IMR-90 (cell line): ENCODE results near the gene SMIM14. TPM values are rescaled to one million over a fixed set of nuclear protein-coding genes. Genes with fewer than 3 reads are reported as not detected.
"Not testable (repeated sequence)": the region's sequence is repeated elsewhere in the genome, so short reads cannot be mapped to it uniquely, and the experiment has no call there.

Source experiments
- ATAC-seq: fragments of 200-7000 bp; cut with Tn5 transposase; 2 replicates; pipeline ENCODE4 v1.9.1; 2020; ENCODE audit warnings: low read depth, mild to moderate bottlenecking, moderate library complexity
- BruUV-seq: library from RNA; stranded (reverse); fragments of 400-500 nt; replicated peaks from 2 replicates; lab custom pipeline; 2021; lab: Mats Ljungman, UMichigan
- CTCF ChIA-PET: fragments of 300-600 bp; formaldehyde crosslinking; extraction: SDS; loops from one replicate; lab custom pipeline; 2021; ENCODE audit warnings: antibody characterized with exemption; lab: Yijun Ruan, JAX
- POLR2A ChIA-PET: fragments of 300-600 bp; sonication (Branson Sonifier 250); formaldehyde crosslinking; loops from one replicate; lab custom pipeline; 2022; ENCODE audit warnings: antibody characterized with exemption; ENCODE audit not compliant: unreplicated experiment; lab: Charles Lee
- DNase-seq: peaks from one replicate; pipeline ENCODE4 v3.0.0; 2013
- H2AFZ ChIP-seq: replicated peaks from 2 replicates; pipeline ENCODE3; 2013; ENCODE audit warnings: low read length, mild to moderate bottlenecking; ENCODE audit not compliant: poor library complexity
- H2AK5ac ChIP-seq: 2 replicates; pipeline ENCODE4 v1.6.1; 2013; ENCODE audit warnings: low read depth, low read length, inconsistent platforms
- H2AK9ac ChIP-seq: replicated peaks from 2 replicates; pipeline ENCODE3; 2013; ENCODE audit warnings: mild to moderate bottlenecking, low read depth, low read length, moderate library complexity; ENCODE audit not compliant: poor library complexity
- H2BK120ac ChIP-seq: 2 replicates; pipeline ENCODE4 v1.6.1; 2013; ENCODE audit warnings: low read depth, low read length, inconsistent platforms
- H2BK15ac ChIP-seq: 3 replicates; pipeline ENCODE4 v1.6.1; 2013; ENCODE audit warnings: low read depth, low read length, inconsistent platforms
- H2BK20ac ChIP-seq: 2 replicates; pipeline ENCODE4 v1.6.1; 2013; ENCODE audit warnings: low read depth, mild to moderate bottlenecking, inconsistent platforms, low read length, moderate library complexity
- H2BK5ac ChIP-seq: 2 replicates; pipeline ENCODE4 v1.6.1; 2013; ENCODE audit warnings: mild to moderate bottlenecking, low read depth, low read length, inconsistent platforms; ENCODE audit not compliant: poor library complexity, severe bottlenecking
- H3K14ac ChIP-seq: replicated peaks from 2 replicates; pipeline ENCODE4 v1.6.1; 2013; ENCODE audit warnings: low read depth, low read length, inconsistent platforms
- H3K18ac ChIP-seq: 2 replicates; pipeline ENCODE4 v1.6.1; 2013; ENCODE audit warnings: low read depth, low read length, control low read depth
- H3K23ac ChIP-seq: 2 replicates; pipeline ENCODE4 v1.6.1; 2013; ENCODE audit warnings: low read depth, low read length, inconsistent platforms
- H3K27ac ChIP-seq: 2 replicates; pipeline ENCODE4 v1.5.1; 2013; ENCODE audit warnings: mild to moderate bottlenecking, control low read depth, low read length; ENCODE audit not compliant: insufficient read depth
- H3K27me3 ChIP-seq: 2 replicates; pipeline ENCODE4 v1.6.1; 2013; ENCODE audit warnings: low read length; ENCODE audit not compliant: control insufficient read depth, insufficient read depth
- H3K36me3 ChIP-seq: 2 replicates; pipeline ENCODE4 v1.6.1; 2013; ENCODE audit warnings: low read length, mixed read lengths; ENCODE audit not compliant: control insufficient read depth, insufficient read depth
- H3K4ac ChIP-seq: 2 replicates; pipeline ENCODE4 v1.6.1; 2013; ENCODE audit warnings: low read depth, low read length, inconsistent platforms
- H3K4me1 ChIP-seq: 2 replicates; pipeline ENCODE4 v1.6.1; 2013; ENCODE audit warnings: low read length, mixed read lengths; ENCODE audit not compliant: control insufficient read depth, insufficient read depth
- H3K4me2 ChIP-seq: 2 replicates; pipeline ENCODE4 v1.6.1; 2013; ENCODE audit warnings: low read depth, mild to moderate bottlenecking, control low read depth, low read length, moderate library complexity
- H3K4me3 ChIP-seq: 2 replicates; pipeline ENCODE4 v1.5.1; 2013; ENCODE audit warnings: low read depth, mild to moderate bottlenecking, control low read depth, low read length, moderate library complexity; ENCODE audit not compliant: insufficient read depth
- H3K56ac ChIP-seq: 2 replicates; pipeline ENCODE4 v1.6.1; 2013; ENCODE audit warnings: low read length, inconsistent platforms; ENCODE audit not compliant: insufficient read depth; ENCODE audit errors: extremely low read depth
- H3K79me1 ChIP-seq, 2 experiments: 2 replicates each; pipeline ENCODE4 v1.6.1; 2013; ENCODE audit warnings: low read length in 2 of 2, inconsistent platforms in 1 of 2, low read depth in 1 of 2
- H3K9ac ChIP-seq: 2 replicates; pipeline ENCODE4 v1.6.1; 2013; ENCODE audit warnings: low read depth, low read length, control low read depth
- H3K9me1 ChIP-seq: 2 replicates; pipeline ENCODE4 v1.6.1; 2013; ENCODE audit warnings: low read length, inconsistent platforms; ENCODE audit not compliant: insufficient read depth
- H3K9me3 ChIP-seq: 2 replicates; pipeline ENCODE4 v1.6.1; 2013; ENCODE audit warnings: low read length; ENCODE audit not compliant: control insufficient read depth, insufficient read depth
- H4K20me1 ChIP-seq: 2 replicates; pipeline ENCODE4 v1.6.1; 2013; ENCODE audit warnings: low read length, inconsistent platforms; ENCODE audit not compliant: insufficient read depth
- H4K5ac ChIP-seq: 2 replicates; pipeline ENCODE4 v1.6.1; 2013; ENCODE audit warnings: mild to moderate bottlenecking, low read depth, low read length, control low read depth
- H4K8ac ChIP-seq, 2 experiments: 2 replicates each; pipeline ENCODE4 v1.6.1; 2013; ENCODE audit warnings: low read depth in 2 of 2, low read length in 2 of 2, control low read depth in 1 of 2, inconsistent platforms in 1 of 2
- H4K91ac ChIP-seq: 2 replicates; pipeline ENCODE4 v1.6.1; 2013; ENCODE audit warnings: low read depth, low read length, inconsistent platforms; ENCODE audit not compliant: insufficient read depth
- FOS ChIP-seq: fragments of 150-350 bp; IDR thresholded peaks from 2 replicates; pipeline ENCODE4 v1.6.1; 2016; ENCODE audit warnings: low read depth, low read length
- MAFK ChIP-seq: IDR thresholded peaks from 2 replicates; pipeline ENCODE4 v1.6.1; 2012; ENCODE audit warnings: low read depth, low read length, improper control_type of control experiment
- RCOR1 ChIP-seq: IDR thresholded peaks from 2 replicates; pipeline ENCODE4 v1.6.1; 2012; ENCODE audit warnings: mild to moderate bottlenecking, low read length, improper control_type of control experiment; ENCODE audit not compliant: insufficient replicate concordance
- WGBS, 2 experiments: methylation state at CpG; one replicate each; pipeline versions ENCODE4 v1.1.5 to v1.1.7; 2013; ENCODE audit warnings: missing lambda C conversion rate in 2 of 2; ENCODE audit not compliant: insufficient read length in 1 of 2; ENCODE audit errors: extremely low coverage in 2 of 2; 5-methylcytosine and 5-hydroxymethylcytosine counted together
- dilution Hi-C: fragments of 300-500 bp; cut with HindIII; formaldehyde crosslinking; loops from one replicate; pipeline ENCODE4 v1.14.3; 2018; ENCODE audit warnings: low sequenced_read_pairs; ENCODE audit not compliant: unreplicated experiment
- in situ Hi-C: fragments of 300-500 bp; cut with MboI; formaldehyde crosslinking; loops from 3 replicates; pipeline ENCODE4 v1.14.3; 2019; ENCODE audit warnings: low sequenced_read_pairs, inconsistent platforms, mixed read lengths
- intact Hi-C: fragments of 100-400 bp; cut with micrococcal nuclease; formaldehyde crosslinking; loops from 2 replicates; pipeline ENCODE4 v1.10.0; 2022
- polyA plus RNA-seq, 3 experiments: library from polyadenylated mRNA; depleted of rRNA; stranded (reverse); fragments of >200 nt; gene quantifications; 2 replicates each; pipeline ENCODE4 v1.2.3, GENCODE V29; 2012; ENCODE audit warnings: low replicate concordance in 1 of 3
- total RNA-seq: library from RNA; depleted of rRNA; stranded (reverse); fragments of >200 nt; gene quantifications from 2 replicates; pipeline ENCODE4 v1.2.3, GENCODE V29; 2012
- TF ChIP-seq, protein P1 (sequence below): fragments of 150-350 bp; IDR thresholded peaks from 2 replicates; pipeline ENCODE4 v1.6.1; 2017; ENCODE audit warnings: mild to moderate bottlenecking, antibody characterized with exemption, low read length, low read depth

The SMIM14 gene
- total and polyA plus RNA-seq, 2 of the 4 experiments (the other 2 are of a cell fraction) = 15.6 to 20.9 TPM

DNA sequence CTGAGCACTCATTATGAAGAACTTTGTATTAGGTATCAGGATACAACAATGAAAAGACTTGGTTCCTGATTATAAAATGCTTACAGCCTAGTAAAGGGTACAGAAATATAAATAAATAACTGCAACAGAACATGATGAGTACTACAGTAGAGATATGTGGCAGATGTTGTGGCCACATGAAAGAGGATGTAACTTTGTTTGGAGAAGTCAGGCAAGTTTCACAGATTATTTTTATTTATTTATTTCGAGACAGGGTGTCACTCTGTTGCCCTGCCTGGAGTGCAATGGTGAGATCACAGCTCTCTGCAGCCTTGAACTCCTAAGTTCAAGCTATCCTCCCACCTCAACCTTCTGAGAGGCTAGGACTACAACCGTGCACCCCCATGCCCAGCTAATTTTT is 43.5 kb upstream of the SMIM14 start:
- TF ChIP-seq RCOR1 = no peak
- TF ChIP-seq MAFK = no peak
- TF ChIP-seq FOS = no peak
- TF ChIP-seq, protein P1, sequence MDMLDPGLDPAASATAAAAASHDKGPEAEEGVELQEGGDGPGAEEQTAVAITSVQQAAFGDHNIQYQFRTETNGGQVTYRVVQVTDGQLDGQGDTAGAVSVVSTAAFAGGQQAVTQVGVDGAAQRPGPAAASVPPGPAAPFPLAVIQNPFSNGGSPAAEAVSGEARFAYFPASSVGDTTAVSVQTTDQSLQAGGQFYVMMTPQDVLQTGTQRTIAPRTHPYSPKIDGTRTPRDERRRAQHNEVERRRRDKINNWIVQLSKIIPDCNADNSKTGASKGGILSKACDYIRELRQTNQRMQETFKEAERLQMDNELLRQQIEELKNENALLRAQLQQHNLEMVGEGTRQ = no peak
- ChIA-PET POLR2A (no interaction called here), CTCF (interaction anchor here (0.5 kb wide), 1 partner anchor 46 kb away, joined by 3 read pairs; no protein-coding TSS in a partner anchor)
- no peaks in the 10 kb centered on the region for H3K9me3 ChIP-seq
- H4K91ac ChIP-seq = no peak overlapping the region
- BruUV-seq = no TSS peak
- no peak overlapping the region for H3K9ac ChIP-seq
- in situ Hi-C loops = loop anchor here (10.0 to 25.0 kb wide), 2 partner anchors 283 to 630 kb away; no protein-coding TSS in a partner anchor
- no peak overlapping the region for H4K5ac ChIP-seq
- H3K56ac ChIP-seq = no peak overlapping the region
- H3K14ac ChIP-seq = no peak overlapping the region
- H3K4me1 ChIP-seq = no peaks in the 10 kb centered on the region
- DNase-seq (no peak), ATAC-seq (no peak)
- dilution Hi-C loops = no loop called here
- no peak overlapping the region for H3K4me2 ChIP-seq
- no peak overlapping the region for H2BK15ac ChIP-seq
- no peaks in the 10 kb centered on the region for H4K20me1 ChIP-seq
- no CpG with 5 or more reads among the region's 2 CpGs for WGBS, 2 experiments
- H3K18ac ChIP-seq = no peak overlapping the region
- H3K79me1 ChIP-seq = no peaks in the 10 kb centered on the region
- no peak overlapping the region for H3K27ac ChIP-seq
- H2BK5ac ChIP-seq = no peak overlapping the region
- H4K8ac ChIP-seq = no peak overlapping the region
- no peak overlapping the region for H2AK5ac ChIP-seq
- H2AFZ ChIP-seq = no peak overlapping the region
- no peaks in the 10 kb centered on the region for H3K36me3 ChIP-seq
- no peak overlapping the region for H2AK9ac ChIP-seq
- intact Hi-C loops = no loop called here
- H2BK120ac ChIP-seq = no peak overlapping the region
- H2BK20ac ChIP-seq = no peak overlapping the region
- no peak overlapping the region for H3K4me3 ChIP-seq
- H3K9me1 ChIP-seq = no peaks in the 10 kb centered on the region
- H3K23ac ChIP-seq = no peak overlapping the region
- H3K4ac ChIP-seq = no peak overlapping the region
- H3K27me3 ChIP-seq = no peaks in the 10 kb centered on the region

DNA sequence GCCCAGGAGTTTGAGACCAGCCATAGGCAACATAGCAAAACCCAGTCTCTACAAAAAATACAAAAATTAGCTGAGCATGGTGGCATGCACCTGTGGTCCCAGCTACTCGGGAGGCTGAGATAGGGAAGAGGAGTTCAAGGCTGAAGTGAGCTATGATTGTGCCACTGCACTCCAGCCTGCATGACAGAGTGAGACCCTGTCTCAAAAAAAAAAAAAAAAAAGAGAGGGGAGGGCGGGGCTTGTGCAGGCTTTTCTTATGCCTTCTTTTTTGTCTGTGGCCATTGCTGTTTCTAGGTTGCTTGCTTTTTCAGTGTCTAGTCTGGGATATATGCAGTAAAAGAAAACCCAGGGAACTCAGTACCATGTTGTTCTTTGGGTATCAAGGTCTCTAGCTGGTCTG is 42.3 kb upstream of the SMIM14 start:
- H2BK15ac ChIP-seq, H2AK9ac ChIP-seq, CTCF ChIA-PET, intact Hi-C loops, H3K4me2 ChIP-seq, H3K23ac ChIP-seq, ATAC-seq, H3K9me1 ChIP-seq, H2AFZ ChIP-seq, H3K4me3 ChIP-seq, H4K5ac ChIP-seq, dilution Hi-C loops, H2BK5ac ChIP-seq, H4K91ac ChIP-seq, H3K9ac ChIP-seq, H3K4me1 ChIP-seq, H3K27me3 ChIP-seq, H2BK120ac ChIP-seq, H4K20me1 ChIP-seq, H3K56ac ChIP-seq, H3K14ac ChIP-seq, H3K27ac ChIP-seq, H3K9me3 ChIP-seq, H3K4ac ChIP-seq, H4K8ac ChIP-seq, H3K79me1 ChIP-seq, H2BK20ac ChIP-seq, H3K18ac ChIP-seq, H3K36me3 ChIP-seq, BruUV-seq, DNase-seq, H2AK5ac ChIP-seq: not testable (repeated sequence)
- 100% methylated on average over 1 of the region's 2 CpGs; no CpG with 5 or more reads in 1 of the 2 experiments for WGBS, 2 experiments
- POLR2A ChIA-PET = interaction anchor here (0.7 kb wide), 1 partner anchor 122 kb away, joined by 20 read pairs; no protein-coding TSS in a partner anchor
- in situ Hi-C loops = loop anchor here (10.0 to 25.0 kb wide), 2 partner anchors 284 to 631 kb away; no protein-coding TSS in a partner anchor
